Measurements from ENCODE around the gene PITRM1. TPM values are rescaled to one million over a fixed set of nuclear protein-coding genes. Genes with fewer than 3 reads are reported as not detected.
A peak's percentile ranks its signal among the peaks of the same experiment; 100 is the strongest.

Gene PITRM1
- total RNA-seq, 1 experiment from 2014 or later, result 40.7 TPM

DNA sequence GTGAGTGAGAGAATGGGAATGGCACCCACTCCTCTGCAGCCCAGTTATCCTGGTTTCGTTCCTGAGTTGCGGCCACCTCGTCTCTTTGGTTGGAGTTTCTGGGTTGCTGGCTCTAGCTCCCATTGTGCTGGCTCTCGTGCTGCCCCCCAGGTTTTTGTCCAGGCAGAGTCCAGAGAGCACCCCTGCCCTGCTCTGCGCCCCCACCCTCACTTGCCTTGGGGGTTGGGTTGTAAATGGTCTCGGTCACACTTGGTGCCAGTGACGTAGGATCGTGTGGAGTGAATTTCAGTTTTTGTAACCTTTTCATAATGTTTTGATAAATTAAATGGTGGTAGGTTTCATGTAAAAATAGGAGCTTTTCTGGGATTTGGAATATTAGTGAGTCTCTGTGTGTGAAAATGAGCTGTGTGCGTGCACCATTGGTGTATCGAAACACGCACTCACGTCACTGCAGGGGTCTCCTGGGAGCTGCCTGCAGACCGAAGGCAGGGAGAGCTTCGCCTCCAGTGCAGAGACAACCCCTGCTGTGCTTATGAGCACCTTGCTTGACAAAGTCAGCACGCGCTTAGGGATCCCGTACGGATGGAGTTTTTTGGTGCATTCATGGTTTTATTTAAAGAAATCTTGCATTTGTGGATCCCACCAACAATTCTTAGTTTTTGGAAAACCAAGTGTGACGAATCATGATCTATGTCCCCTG lies 72.3 kb downstream of the PITRM1 start:
- Mint-ChIP-seq H3K4me3 (no peak overlapping the region), H3K4me1 (peaks cover 27% of the 10 kb centered on the region), H3K9me3 (no peaks in the 10 kb centered on the region), H3K27me3 (ENCODE audit: low read depth) (no peaks in the 10 kb centered on the region), H3K36me3 (peaks cover 57% of the 10 kb centered on the region), H3K27ac (peak overlapping the region; percentile 79)
- DNase-seq (ENCODE audit: low spot score) (no peak), ATAC-seq (no peak)
- ChIA-PET CTCF (interaction anchor here (1.0 kb wide), 1 partner anchor 20 kb away, joined by 5 read pairs; no protein-coding TSS in a partner anchor), POLR2A (interaction anchor here (0.6 kb wide), 1 partner anchor 1278 kb away, joined by 6 read pairs; no protein-coding TSS in a partner anchor)
- TF ChIP-seq, protein P1, sequence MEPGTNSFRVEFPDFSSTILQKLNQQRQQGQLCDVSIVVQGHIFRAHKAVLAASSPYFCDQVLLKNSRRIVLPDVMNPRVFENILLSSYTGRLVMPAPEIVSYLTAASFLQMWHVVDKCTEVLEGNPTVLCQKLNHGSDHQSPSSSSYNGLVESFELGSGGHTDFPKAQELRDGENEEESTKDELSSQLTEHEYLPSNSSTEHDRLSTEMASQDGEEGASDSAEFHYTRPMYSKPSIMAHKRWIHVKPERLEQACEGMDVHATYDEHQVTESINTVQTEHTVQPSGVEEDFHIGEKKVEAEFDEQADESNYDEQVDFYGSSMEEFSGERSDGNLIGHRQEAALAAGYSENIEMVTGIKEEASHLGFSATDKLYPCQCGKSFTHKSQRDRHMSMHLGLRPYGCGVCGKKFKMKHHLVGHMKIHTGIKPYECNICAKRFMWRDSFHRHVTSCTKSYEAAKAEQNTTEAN (CRISPR knock-in tag; IDR thresholded peaks at IDR 0.05), result no peak
- TF ChIP-seq JUN (CRISPR knock-in tag; IDR thresholded peaks at IDR 0.05), result no peak

DNA sequence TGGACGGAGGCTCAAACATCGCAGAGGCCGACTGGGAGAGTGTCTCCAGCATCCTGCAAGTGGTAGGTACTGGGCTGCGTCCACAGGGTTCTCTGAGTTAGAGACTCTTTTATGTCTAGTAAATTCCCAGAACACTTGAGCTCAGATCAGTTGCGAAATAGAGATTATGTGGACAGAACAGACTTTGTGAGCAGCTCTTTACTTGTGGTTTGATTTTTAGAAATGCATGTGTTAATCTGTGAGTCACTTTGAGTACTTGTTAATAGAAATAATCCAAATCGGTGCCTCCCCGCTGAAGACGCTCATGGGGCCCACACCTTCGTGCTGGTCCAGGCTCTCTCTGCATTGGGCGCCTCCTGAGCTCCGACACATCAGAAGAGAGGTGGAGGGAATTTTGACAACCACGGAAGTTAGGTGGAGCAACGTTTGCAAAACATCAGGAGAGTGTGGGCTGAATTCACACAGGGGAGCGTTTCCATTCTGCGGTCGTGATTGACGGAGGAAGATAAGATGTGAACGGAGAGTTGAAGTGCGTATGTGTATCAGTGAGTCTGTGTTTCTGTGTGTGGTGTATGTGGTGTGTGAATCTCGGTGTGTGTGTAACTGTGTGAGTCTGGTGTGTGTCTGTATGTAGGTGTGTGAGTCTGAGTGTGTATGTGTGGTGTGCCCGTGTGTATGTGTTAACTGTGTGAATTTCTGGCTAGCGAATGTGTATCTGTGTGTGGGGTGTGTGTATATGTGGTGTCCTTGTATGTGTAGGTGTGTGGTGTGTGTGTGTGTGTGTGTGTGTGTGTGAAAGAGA lies 73.1 kb downstream of the PITRM1 start:
- ChIA-PET CTCF (no interaction called here), POLR2A (no interaction called here)
- peaks cover 34% of the 10 kb centered on the region for H3K4me1 Mint-ChIP-seq
- ATAC-seq, result no peak
- TF ChIP-seq JAZF1 (CRISPR knock-in tag; IDR thresholded peaks at IDR 0.05) (no peak), SP1 (CRISPR knock-in tag; conservative IDR thresholded peaks at IDR 0.05) (no peak), TEAD1 (CRISPR knock-in tag; IDR thresholded peaks at IDR 0.05) (no peak), ZNF138 (CRISPR knock-in tag; conservative IDR thresholded peaks at IDR 0.05) (no peak), ZNF121 (CRISPR knock-in tag; IDR thresholded peaks at IDR 0.05) (no peak)
- TF ChIP-seq, protein P2, sequence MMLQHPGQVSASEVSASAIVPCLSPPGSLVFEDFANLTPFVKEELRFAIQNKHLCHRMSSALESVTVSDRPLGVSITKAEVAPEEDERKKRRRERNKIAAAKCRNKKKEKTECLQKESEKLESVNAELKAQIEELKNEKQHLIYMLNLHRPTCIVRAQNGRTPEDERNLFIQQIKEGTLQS (CRISPR knock-in tag; conservative IDR thresholded peaks at IDR 0.05), result no peak
- TF ChIP-seq, protein P1 (CRISPR knock-in tag; IDR thresholded peaks at IDR 0.05), result no peak
- H3K9me3 Mint-ChIP-seq, result no peaks in the 10 kb centered on the region
- no peak overlapping the region for H3K4me3 Mint-ChIP-seq
- peaks cover 51% of the 10 kb centered on the region for H3K36me3 Mint-ChIP-seq
- no peaks in the 10 kb centered on the region for H3K27me3 Mint-ChIP-seq (ENCODE audit: low read depth)
- DNase-seq (ENCODE audit: low spot score), result no peak
- H3K27ac Mint-ChIP-seq, result peak overlapping the region; percentile 51

DNA sequence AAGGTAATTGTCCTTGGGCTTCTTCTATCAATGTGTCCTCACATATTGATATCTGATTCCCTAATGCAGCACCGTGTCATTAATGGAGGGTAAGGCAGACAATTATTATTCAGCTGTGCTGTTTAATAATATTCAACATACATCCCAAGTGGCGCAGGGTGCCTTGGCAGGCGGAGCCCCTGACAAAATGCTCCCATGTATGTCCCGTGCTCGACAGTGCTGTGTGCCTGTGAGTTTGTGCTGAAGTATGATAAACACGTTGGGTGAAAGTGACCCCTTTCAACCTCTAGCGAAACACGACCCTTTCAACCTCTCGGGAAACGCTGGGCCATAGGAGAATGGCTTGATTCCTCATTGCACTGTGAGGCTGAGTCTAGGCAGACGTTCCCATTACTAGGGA lies 73.9 kb downstream of the PITRM1 start:
- POLR2A ChIA-PET, result no interaction called here
- H3K27ac Mint-ChIP-seq, result no peak overlapping the region
- CTCF ChIA-PET, result no interaction called here
- peaks cover 41% of the 10 kb centered on the region for H3K4me1 Mint-ChIP-seq
- peaks cover 46% of the 10 kb centered on the region for H3K36me3 Mint-ChIP-seq
- DNase-seq (ENCODE audit: low spot score), result no peak
- H3K9me3 Mint-ChIP-seq, result no peaks in the 10 kb centered on the region
- no peak for ATAC-seq
- H3K4me3 Mint-ChIP-seq, result no peak overlapping the region
- no peaks in the 10 kb centered on the region for H3K27me3 Mint-ChIP-seq (ENCODE audit: low read depth)
- TF ChIP-seq CBFB (CRISPR knock-in tag; IDR thresholded peaks at IDR 0.05; ENCODE audit: low read depth), result no peak
- TF ChIP-seq SMAD3 (CRISPR knock-in tag; IDR thresholded peaks at IDR 0.05; ENCODE audit: borderline replicate concordance), result no peak
- no peak for TF ChIP-seq ETV6 (CRISPR knock-in tag; IDR thresholded peaks at IDR 0.05)
- no peak for TF ChIP-seq ZNF317 (CRISPR knock-in tag; IDR thresholded peaks at IDR 0.05; ENCODE audit: borderline replicate concordance, low read depth)
- TF ChIP-seq ELF4 (CRISPR knock-in tag; IDR thresholded peaks at IDR 0.05; ENCODE audit: low read depth), result no peak
- no peak for TF ChIP-seq OVOL2 (CRISPR knock-in tag; IDR thresholded peaks at IDR 0.05; ENCODE audit: borderline replicate concordance)
- TF ChIP-seq, protein P3, sequence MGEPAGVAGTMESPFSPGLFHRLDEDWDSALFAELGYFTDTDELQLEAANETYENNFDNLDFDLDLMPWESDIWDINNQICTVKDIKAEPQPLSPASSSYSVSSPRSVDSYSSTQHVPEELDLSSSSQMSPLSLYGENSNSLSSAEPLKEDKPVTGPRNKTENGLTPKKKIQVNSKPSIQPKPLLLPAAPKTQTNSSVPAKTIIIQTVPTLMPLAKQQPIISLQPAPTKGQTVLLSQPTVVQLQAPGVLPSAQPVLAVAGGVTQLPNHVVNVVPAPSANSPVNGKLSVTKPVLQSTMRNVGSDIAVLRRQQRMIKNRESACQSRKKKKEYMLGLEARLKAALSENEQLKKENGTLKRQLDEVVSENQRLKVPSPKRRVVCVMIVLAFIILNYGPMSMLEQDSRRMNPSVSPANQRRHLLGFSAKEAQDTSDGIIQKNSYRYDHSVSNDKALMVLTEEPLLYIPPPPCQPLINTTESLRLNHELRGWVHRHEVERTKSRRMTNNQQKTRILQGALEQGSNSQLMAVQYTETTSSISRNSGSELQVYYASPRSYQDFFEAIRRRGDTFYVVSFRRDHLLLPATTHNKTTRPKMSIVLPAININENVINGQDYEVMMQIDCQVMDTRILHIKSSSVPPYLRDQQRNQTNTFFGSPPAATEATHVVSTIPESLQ (CRISPR knock-in tag; IDR thresholded peaks at IDR 0.05), result no peak
- TF ChIP-seq, protein P4, sequence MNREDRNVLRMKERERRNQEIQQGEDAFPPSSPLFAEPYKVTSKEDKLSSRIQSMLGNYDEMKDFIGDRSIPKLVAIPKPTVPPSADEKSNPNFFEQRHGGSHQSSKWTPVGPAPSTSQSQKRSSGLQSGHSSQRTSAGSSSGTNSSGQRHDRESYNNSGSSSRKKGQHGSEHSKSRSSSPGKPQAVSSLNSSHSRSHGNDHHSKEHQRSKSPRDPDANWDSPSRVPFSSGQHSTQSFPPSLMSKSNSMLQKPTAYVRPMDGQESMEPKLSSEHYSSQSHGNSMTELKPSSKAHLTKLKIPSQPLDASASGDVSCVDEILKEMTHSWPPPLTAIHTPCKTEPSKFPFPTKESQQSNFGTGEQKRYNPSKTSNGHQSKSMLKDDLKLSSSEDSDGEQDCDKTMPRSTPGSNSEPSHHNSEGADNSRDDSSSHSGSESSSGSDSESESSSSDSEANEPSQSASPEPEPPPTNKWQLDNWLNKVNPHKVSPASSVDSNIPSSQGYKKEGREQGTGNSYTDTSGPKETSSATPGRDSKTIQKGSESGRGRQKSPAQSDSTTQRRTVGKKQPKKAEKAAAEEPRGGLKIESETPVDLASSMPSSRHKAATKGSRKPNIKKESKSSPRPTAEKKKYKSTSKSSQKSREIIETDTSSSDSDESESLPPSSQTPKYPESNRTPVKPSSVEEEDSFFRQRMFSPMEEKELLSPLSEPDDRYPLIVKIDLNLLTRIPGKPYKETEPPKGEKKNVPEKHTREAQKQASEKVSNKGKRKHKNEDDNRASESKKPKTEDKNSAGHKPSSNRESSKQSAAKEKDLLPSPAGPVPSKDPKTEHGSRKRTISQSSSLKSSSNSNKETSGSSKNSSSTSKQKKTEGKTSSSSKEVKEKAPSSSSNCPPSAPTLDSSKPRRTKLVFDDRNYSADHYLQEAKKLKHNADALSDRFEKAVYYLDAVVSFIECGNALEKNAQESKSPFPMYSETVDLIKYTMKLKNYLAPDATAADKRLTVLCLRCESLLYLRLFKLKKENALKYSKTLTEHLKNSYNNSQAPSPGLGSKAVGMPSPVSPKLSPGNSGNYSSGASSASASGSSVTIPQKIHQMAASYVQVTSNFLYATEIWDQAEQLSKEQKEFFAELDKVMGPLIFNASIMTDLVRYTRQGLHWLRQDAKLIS (CRISPR knock-in tag; IDR thresholded peaks at IDR 0.05; ENCODE audit: borderline replicate concordance), result no peak
- TF ChIP-seq, protein P5, sequence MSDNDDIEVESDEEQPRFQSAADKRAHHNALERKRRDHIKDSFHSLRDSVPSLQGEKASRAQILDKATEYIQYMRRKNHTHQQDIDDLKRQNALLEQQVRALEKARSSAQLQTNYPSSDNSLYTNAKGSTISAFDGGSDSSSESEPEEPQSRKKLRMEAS (CRISPR knock-in tag; IDR thresholded peaks at IDR 0.05), result no peak
- no peak for TF ChIP-seq JUN (CRISPR knock-in tag; IDR thresholded peaks at IDR 0.05)
- no peak for TF ChIP-seq ZNF263 (CRISPR knock-in tag; IDR thresholded peaks at IDR 0.05; ENCODE audit: low read depth)
- TF ChIP-seq, protein P6, sequence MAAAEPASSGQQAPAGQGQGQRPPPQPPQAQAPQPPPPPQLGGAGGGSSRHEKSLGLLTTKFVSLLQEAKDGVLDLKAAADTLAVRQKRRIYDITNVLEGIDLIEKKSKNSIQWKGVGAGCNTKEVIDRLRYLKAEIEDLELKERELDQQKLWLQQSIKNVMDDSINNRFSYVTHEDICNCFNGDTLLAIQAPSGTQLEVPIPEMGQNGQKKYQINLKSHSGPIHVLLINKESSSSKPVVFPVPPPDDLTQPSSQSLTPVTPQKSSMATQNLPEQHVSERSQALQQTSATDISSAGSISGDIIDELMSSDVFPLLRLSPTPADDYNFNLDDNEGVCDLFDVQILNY (CRISPR knock-in tag; IDR thresholded peaks at IDR 0.05), result no peak
- TF ChIP-seq NR2C2 (CRISPR knock-in tag; IDR thresholded peaks at IDR 0.05), result no peak
